ENCODE data around the gene GIMAP1. TPM values are rescaled to one million over a fixed set of nuclear protein-coding genes. Genes with fewer than 3 reads are reported as not detected.

The GIMAP1 gene
- total RNA-seq, 1 experiment from 2014 or later: not detected

DNA sequence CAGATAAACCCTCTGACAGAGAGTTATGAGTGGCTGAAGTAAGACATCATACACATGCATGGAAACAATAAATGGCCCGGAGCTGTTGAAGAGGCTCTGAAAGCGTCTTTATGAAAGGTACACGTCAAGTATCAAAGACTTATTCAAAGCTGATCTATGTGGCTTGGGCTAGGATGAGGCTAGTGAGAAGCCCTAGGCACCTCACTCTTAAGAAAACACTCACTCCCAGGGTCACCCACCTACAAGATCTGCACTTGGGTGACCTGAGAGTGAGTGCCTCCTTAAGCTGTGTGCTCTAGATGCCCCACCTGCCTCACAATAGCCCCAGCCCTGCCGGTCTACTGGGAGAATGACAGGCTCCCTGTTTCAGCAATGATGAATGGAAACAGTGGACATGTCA, 1.1 kb upstream of the GIMAP1 start:
- Mint-ChIP-seq H3K9me3 (ENCODE audit: unreplicated experiment) (no peaks in the 10 kb centered on the region), H3K36me3 (ENCODE audit: insufficient read depth, unreplicated experiment) (no peaks in the 10 kb centered on the region), H3K27ac (ENCODE audit: low read depth, unreplicated experiment) (no peak overlapping the region), H3K27me3 (ENCODE audit: insufficient read depth, unreplicated experiment) (peaks cover 20% of the 10 kb centered on the region), H3K4me3 (ENCODE audit: unreplicated experiment) (no peak overlapping the region), H3K4me1 (ENCODE audit: insufficient read depth, unreplicated experiment) (no peaks in the 10 kb centered on the region)
- TF ChIP-seq, protein P1, sequence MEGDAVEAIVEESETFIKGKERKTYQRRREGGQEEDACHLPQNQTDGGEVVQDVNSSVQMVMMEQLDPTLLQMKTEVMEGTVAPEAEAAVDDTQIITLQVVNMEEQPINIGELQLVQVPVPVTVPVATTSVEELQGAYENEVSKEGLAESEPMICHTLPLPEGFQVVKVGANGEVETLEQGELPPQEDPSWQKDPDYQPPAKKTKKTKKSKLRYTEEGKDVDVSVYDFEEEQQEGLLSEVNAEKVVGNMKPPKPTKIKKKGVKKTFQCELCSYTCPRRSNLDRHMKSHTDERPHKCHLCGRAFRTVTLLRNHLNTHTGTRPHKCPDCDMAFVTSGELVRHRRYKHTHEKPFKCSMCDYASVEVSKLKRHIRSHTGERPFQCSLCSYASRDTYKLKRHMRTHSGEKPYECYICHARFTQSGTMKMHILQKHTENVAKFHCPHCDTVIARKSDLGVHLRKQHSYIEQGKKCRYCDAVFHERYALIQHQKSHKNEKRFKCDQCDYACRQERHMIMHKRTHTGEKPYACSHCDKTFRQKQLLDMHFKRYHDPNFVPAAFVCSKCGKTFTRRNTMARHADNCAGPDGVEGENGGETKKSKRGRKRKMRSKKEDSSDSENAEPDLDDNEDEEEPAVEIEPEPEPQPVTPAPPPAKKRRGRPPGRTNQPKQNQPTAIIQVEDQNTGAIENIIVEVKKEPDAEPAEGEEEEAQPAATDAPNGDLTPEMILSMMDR (IDR thresholded peaks at IDR 0.05; ENCODE audit: unreplicated experiment): no peak
- ChIA-PET POLR2A (interaction anchor here (1.0 kb wide), 1 partner anchor 93 kb away, joined by 3 read pairs; no protein-coding TSS in a partner anchor), CTCF (interaction anchor here (1.4 kb wide), 1 partner anchor 17 kb away, joined by 3 read pairs; no protein-coding TSS in a partner anchor)
- no TSS peak for BruUV-seq (replicated peaks)
- DNase-seq (ENCODE audit: unreplicated experiment): no peak
- intact Hi-C loops (cut with micrococcal nuclease): no loop called here

DNA sequence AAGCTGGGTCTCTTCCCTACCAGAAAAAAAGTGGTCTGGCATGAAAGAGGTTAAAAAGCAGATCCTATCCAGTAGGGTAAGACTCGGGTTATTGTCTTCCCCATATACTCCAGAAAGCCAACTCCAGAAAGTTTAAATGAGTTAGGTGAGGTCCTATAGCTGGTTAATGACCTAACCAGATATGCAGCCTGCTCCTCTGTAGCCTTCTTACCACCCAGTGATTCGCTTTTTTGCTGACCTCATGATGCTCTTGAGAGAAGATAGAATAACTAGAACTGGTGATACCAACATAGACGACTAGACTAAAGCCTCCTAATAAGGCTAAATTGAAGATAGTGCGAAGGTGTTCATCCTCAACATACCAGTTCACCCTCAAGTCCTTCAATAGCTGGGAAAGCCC, 675 bp upstream of the GIMAP1 start:
- no TSS peak for BruUV-seq (replicated peaks)
- no peaks in the 10 kb centered on the region for H3K36me3 Mint-ChIP-seq (ENCODE audit: insufficient read depth, unreplicated experiment)
- no peak overlapping the region for H3K4me3 Mint-ChIP-seq (ENCODE audit: unreplicated experiment)
- H3K27me3 Mint-ChIP-seq (ENCODE audit: insufficient read depth, unreplicated experiment): peaks cover 20% of the 10 kb centered on the region
- DNase-seq (ENCODE audit: unreplicated experiment): no peak
- H3K4me1 Mint-ChIP-seq (ENCODE audit: insufficient read depth, unreplicated experiment): no peaks in the 10 kb centered on the region
- no peaks in the 10 kb centered on the region for H3K9me3 Mint-ChIP-seq (ENCODE audit: unreplicated experiment)
- H3K27ac Mint-ChIP-seq (ENCODE audit: low read depth, unreplicated experiment): no peak overlapping the region
- POLR2A ChIA-PET: no interaction called here
- CTCF ChIA-PET: interaction anchor here (1.4 kb wide), 1 partner anchor 17 kb away, joined by 3 read pairs; no protein-coding TSS in a partner anchor
- TF ChIP-seq, protein P1 (IDR thresholded peaks at IDR 0.05; ENCODE audit: unreplicated experiment): no peak
- intact Hi-C loops (cut with micrococcal nuclease): no loop called here

DNA sequence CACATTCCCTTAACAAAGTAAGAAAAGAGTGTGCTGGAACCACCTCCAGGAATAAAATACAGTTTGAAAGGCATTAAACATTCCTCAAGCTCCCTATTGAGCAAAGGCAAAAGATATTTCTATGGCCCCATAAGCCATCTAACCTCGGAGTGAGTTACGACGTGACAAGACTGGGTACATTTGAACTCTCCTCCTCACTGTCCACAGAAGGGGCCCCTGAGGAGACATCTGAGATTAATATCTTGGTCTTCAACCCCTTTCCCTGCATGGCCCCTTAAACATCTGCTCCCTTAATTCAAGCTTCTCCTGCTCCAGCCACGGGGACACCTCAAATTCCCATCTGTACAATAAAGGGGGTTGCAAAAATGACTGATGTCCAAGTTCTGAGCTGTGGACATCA, 526 bp downstream of the GIMAP1 start:
- Mint-ChIP-seq H3K9me3 (ENCODE audit: unreplicated experiment) (no peaks in the 10 kb centered on the region), H3K4me3 (ENCODE audit: unreplicated experiment) (no peak overlapping the region), H3K36me3 (ENCODE audit: insufficient read depth, unreplicated experiment) (no peaks in the 10 kb centered on the region), H3K4me1 (ENCODE audit: insufficient read depth, unreplicated experiment) (no peaks in the 10 kb centered on the region), H3K27ac (ENCODE audit: low read depth, unreplicated experiment) (no peak overlapping the region), H3K27me3 (ENCODE audit: insufficient read depth, unreplicated experiment) (peaks cover 20% of the 10 kb centered on the region)
- POLR2A ChIA-PET: no interaction called here
- intact Hi-C loops (cut with micrococcal nuclease): no loop called here
- CTCF ChIA-PET: interaction anchor here (0.9 kb wide), 1 partner anchor 268 kb away, joined by 3 read pairs; no protein-coding TSS in a partner anchor
- BruUV-seq (replicated peaks): no TSS peak
- TF ChIP-seq, protein P1 (IDR thresholded peaks at IDR 0.05; ENCODE audit: unreplicated experiment): no peak
- DNase-seq (ENCODE audit: unreplicated experiment): no peak

DNA sequence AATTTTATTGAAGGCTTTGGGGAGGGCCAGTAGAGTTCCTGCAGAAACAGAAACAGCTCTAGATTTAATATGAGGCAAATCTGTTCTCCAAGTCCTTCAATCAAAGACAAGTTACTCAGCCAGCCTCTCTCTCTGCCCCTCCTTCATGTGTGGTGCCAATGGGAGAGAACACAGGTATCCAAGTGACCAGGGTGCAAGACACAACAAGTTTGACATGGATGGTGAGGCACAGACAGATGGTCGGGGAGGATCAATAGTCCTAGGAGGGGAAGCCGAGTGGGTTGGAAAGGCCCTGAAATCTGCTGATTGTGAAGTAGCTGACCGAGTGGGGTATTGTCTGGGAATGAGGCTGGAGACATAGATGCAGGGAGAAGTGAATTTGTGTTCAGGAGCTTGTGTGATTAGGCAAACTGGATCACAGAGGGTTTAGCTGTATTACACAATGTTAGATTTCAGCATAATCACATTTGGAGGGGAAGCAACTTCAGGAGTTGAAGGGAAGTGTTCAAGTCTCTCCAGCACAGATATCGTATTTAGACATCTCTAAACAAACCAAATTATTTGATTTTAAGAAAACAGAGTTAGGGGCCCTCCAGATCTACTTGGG, 1.5 kb downstream of the GIMAP1 start:
- Mint-ChIP-seq H3K4me1 (ENCODE audit: insufficient read depth, unreplicated experiment) (no peaks in the 10 kb centered on the region), H3K27me3 (ENCODE audit: insufficient read depth, unreplicated experiment) (peaks cover 20% of the 10 kb centered on the region), H3K4me3 (ENCODE audit: unreplicated experiment) (no peak overlapping the region), H3K36me3 (ENCODE audit: insufficient read depth, unreplicated experiment) (no peaks in the 10 kb centered on the region), H3K27ac (ENCODE audit: low read depth, unreplicated experiment) (no peak overlapping the region), H3K9me3 (ENCODE audit: unreplicated experiment) (no peaks in the 10 kb centered on the region)
- TF ChIP-seq, protein P1 (IDR thresholded peaks at IDR 0.05; ENCODE audit: unreplicated experiment): no peak
- CTCF ChIA-PET: interaction anchor here (0.9 kb wide), 1 partner anchor 269 kb away, joined by 3 read pairs; no protein-coding TSS in a partner anchor
- intact Hi-C loops (cut with micrococcal nuclease): no loop called here
- POLR2A ChIA-PET: interaction anchor here (0.6 kb wide), 1 partner anchor 1788 kb away, joined by 3 read pairs; no protein-coding TSS in a partner anchor
- no TSS peak for BruUV-seq (replicated peaks)
- DNase-seq (ENCODE audit: unreplicated experiment): no peak

Data from MCF 10A (cell line).